Muscle layer of colon (tissue), 2 donors: ENCODE results near the gene HCFC2.
"Not testable (repeated sequence)": the region's sequence is repeated elsewhere in the genome, so short reads cannot be mapped to it uniquely, and the experiment has no call there.

Experiments
- H3K27ac ChIP-seq: one replicate; pipeline ENCODE4 v1.7.0; 2013; ENCODE audit warnings: low read depth, mild to moderate bottlenecking, low read length, moderate library complexity
- H3K27me3 ChIP-seq, 2 donors: one replicate each; pipeline ENCODE4 v1.7.0; 2013; ENCODE audit warnings: low read length in 2 of 2, mild to moderate bottlenecking in 2 of 2; ENCODE audit not compliant: insufficient read depth in 2 of 2, control insufficient read depth in 1 of 2
- H3K36me3 ChIP-seq: one replicate; pipeline ENCODE4 v1.7.0; 2013; ENCODE audit warnings: mild to moderate bottlenecking, low read length; ENCODE audit not compliant: insufficient read depth
- H3K4me1 ChIP-seq: one replicate; pipeline ENCODE4 v1.7.0; 2013; ENCODE audit warnings: mild to moderate bottlenecking, low read length; ENCODE audit not compliant: insufficient read depth
- H3K4me3 ChIP-seq, 2 donors: one replicate each; pipeline ENCODE4 v1.7.0; 2013; ENCODE audit warnings: low read length in 2 of 2, low read depth in 1 of 2, mild to moderate bottlenecking in 1 of 2, moderate library complexity in 1 of 2
- H3K9ac ChIP-seq: one replicate; pipeline ENCODE4 v1.7.0; 2013; ENCODE audit warnings: low read length
- H3K9me3 ChIP-seq: one replicate; pipeline ENCODE4 v1.7.0; 2013; ENCODE audit warnings: mild to moderate bottlenecking, low read length
- donor health status: abdominal sarcoma.
- donor health status: Adenocarcinoma of cecum.

The HCFC2 gene

DNA sequence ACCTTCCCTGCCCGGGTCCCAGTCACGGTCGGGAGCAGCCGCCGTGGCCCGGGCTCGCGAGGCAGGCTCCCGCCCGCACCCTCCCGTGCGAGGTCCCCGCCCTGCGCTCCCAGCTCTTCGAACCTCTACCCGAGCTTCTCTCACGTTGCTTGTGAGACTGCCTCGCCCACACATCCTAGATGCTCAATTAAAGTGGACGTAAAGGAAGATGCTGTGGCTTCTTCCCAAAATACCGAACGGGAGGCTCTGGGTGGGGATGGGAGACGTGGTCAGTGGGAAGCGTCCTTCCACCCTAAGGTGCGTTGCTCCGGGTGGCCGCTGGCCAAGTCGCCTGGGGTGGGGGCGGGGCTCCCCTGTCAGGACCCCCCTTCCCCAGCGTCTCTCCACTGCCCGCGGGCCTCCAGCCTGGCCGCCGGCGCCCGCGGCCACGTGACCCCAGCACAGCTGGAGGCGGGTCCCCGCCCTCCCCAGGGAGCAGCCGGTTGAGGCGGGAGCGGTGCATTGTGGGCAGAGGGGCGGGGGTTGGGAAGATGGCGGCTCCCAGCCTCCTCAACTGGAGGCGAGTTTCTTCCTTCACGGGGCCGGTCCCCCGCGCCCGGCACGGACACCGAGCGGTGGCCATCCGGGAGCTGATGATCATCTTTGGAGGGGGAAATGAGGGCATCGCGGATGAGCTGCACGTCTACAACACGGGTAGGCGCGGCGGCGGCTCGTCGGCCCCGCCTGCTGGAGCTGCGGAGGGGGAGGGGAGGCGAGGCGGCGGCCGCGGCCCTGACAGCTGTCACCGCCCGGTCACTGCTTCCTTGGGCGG is at the start of gene HCFC2:
HCFC2 (plus strand) TSS at position 501 of the 811 bp plus-strand sequence; CDS start at position 531, 30 bp downstream.
- H3K27ac ChIP-seq: peak within 1 kb of the TSS; percentile 90

DNA sequence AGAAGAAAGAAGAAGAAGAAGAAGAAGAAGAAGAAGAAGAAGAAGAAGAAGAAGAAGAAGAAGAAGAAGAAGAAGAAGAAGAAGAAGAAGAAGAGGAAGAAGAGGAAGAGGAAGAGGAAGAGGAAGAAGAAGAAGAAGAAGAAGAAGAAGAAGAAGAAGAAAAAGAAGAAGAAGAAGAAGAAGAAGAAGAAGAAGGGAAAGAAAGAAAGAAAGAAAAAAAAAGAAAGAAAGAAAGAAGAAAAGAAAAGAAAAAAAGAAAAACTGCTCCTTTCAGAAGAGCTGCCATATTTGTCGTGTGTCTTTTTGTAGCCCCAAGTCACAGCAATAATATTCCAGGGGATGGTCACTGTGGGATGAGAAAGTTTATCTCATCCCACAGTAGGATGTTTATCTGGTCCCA is 42.5 kb upstream of the HCFC2 start:
- not testable (repeated sequence) for H3K27ac ChIP-seq, H3K4me1 ChIP-seq, H3K27me3 ChIP-seq, H3K36me3 ChIP-seq, H3K4me3 ChIP-seq, H3K9ac ChIP-seq, H3K9me3 ChIP-seq

More for the DNA sequence above, at the start of gene HCFC2:
- Histone ChIP-seq H3K4me1 (peaks cover 15% of the 10 kb centered on the region), H3K9ac (peak within 1 kb of the TSS; percentile 98), H3K9me3 (no peaks in the 10 kb centered on the region), H3K27me3 (no peaks in the 10 kb centered on the region), H3K4me3 (peak within 1 kb of the TSS; percentile 67 to 89), H3K36me3 (peaks cover 7% of the 10 kb centered on the region)

DNA sequence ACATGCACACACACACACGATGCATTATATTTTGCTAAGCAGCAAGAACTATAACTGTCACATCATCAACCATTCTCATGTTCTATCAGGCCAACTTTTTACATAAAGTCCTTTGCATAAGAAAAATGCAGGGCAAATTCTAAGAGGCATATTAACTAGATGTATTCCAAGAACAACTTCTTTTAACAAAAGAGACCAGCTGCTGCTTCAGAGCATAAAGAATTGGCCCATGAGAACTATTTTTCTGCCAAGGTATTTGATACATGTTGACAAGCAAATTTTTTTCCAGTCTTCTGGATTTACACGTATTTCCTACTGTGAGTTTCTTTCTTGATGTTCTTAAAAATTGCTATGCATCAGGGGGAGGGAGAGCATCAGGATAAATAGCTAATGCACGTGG is 41.5 kb upstream of the HCFC2 start:
- Histone ChIP-seq H3K9me3 (no peaks in the 10 kb centered on the region), H3K27me3 (no peaks in the 10 kb centered on the region), H3K4me3 (no peak overlapping the region), H3K27ac (no peak overlapping the region), H3K36me3 (no peaks in the 10 kb centered on the region), H3K9ac (no peak overlapping the region), H3K4me1 (no peaks in the 10 kb centered on the region)

DNA sequence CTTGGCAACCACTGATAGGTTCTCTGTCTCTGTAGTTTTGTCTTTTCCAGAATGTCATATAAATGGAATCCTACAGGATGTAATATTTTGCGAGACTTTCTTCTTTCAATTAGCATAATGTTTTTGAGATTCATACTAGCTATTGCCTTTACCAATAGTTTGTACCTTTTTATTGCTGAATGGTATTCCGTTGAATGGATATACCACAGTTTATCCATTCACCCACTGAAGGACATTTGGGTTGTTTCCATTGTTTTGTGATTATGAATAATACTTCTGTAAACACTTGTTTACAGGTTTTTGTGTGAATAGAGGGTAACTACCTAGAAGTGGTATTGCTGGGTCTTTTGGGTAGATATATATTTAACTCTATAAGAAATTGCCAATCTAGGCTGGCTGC is 40.6 kb upstream of the HCFC2 start:
- Histone ChIP-seq H3K9ac (no peak overlapping the region), H3K27ac (no peak overlapping the region), H3K27me3 (no peaks in the 10 kb centered on the region), H3K36me3 (no peaks in the 10 kb centered on the region), H3K4me3 (no peak overlapping the region), H3K9me3 (no peaks in the 10 kb centered on the region), H3K4me1 (no peaks in the 10 kb centered on the region)

DNA sequence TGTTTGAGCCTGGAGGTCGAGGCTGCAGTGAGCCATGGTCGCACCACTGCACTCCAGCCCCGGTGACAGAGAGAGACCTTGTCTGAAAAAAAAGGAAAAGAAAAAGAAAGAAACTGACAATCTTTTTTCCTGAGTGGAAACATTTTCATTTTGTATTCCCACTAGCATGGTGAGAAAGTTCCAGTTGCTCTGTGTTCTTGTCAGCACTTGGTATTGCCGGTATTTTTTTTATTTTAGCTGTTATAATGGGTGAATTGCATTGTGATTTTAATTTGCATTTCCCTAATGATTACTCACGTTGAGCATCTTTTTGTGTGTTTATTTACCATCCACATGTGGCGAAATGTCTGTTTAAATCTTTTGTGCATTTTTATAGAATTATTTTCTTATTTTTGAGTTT is 40.0 kb upstream of the HCFC2 start:
- H3K27ac ChIP-seq: no peak overlapping the region
- no peaks in the 10 kb centered on the region for H3K36me3 ChIP-seq
- no peak overlapping the region for H3K4me3 ChIP-seq
- no peak overlapping the region for H3K9ac ChIP-seq
- no peaks in the 10 kb centered on the region for H3K9me3 ChIP-seq
- H3K4me1 ChIP-seq: no peaks in the 10 kb centered on the region
- no peaks in the 10 kb centered on the region for H3K27me3 ChIP-seq

DNA sequence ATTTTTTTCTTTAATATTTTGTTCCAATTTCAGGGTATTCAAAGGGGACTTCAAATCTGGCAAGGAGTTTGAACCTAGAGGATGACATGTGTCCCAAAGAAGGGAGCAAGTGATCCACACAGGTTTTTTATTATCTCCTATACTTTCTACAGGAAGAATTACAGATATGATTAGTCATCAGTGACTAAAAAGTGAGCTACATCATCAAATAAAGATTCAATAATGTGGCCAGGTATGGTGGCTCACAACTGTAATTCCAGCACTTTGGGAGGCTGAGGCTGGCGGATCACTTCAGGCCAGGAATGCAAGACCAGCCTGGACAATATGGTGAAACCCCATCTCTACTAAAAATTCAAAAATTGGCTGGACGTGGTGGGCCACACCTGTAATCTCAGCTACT is 38.6 kb upstream of the HCFC2 start:
- H3K9ac ChIP-seq: no peak overlapping the region
- H3K9me3 ChIP-seq: no peaks in the 10 kb centered on the region
- no peaks in the 10 kb centered on the region for H3K4me1 ChIP-seq
- H3K27ac ChIP-seq: no peak overlapping the region
- H3K27me3 ChIP-seq: no peaks in the 10 kb centered on the region
- H3K4me3 ChIP-seq: no peak overlapping the region
- no peaks in the 10 kb centered on the region for H3K36me3 ChIP-seq

DNA sequence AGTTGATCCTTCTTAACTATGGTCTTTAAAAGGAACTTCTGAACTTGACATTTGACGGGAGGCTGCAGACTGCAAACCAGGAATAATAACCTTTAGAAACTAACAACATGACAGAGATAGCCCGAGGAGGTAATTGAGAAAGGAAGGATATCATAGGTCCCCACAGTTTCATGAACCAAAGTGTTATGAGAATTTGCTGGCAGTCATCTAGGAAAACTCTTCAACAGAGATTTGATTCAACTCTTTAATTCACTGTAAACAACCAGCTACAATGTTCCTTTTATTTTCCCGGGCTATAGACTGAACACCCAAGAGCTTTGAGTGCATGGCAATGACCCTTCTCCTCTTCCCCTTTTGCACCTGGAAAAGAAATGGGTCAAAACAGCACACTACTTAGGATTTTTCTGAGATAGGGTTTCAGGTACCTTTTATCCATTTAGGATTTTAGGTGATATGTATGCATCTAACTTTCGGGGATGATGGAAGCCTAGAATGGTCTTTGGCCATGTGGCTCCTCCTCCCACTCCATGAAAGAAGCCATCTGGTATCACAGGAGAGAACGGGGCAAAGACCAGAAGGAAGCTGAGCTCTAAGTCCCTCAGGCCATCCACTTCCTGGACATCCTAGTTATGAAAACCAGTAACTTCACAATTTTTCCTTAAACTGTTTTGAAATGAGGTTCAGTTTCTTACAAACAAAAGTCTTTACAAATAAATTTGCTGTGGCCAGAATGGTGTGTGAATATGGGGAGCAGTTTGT is 37.3 kb upstream of the HCFC2 start:
- H3K4me3 ChIP-seq: no peak overlapping the region
- no peak overlapping the region for H3K27ac ChIP-seq
- H3K36me3 ChIP-seq: no peaks in the 10 kb centered on the region
- no peak overlapping the region for H3K9ac ChIP-seq
- H3K27me3 ChIP-seq: no peaks in the 10 kb centered on the region
- H3K4me1 ChIP-seq: no peaks in the 10 kb centered on the region
- H3K9me3 ChIP-seq: no peaks in the 10 kb centered on the region

DNA sequence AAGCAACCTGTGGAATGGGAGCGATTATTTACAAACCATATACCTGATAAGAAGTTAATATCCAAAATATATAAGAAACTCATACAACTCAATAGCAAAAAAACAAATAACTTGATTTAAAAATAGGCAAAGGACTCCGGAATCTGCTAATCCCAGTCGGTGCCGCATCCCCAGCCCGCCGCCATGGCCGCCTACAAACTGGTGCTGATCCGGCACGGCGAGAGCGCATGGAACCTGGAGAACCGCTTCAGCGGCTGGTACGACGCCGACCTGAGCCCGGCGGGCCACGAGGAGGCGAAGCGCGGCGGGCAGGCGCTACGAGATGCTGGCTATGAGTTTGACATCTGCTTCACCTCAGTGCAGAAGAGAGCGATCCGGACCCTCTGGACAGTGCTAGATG is 33.7 kb upstream of the HCFC2 start:
- not testable (repeated sequence) for H3K4me3 ChIP-seq, H3K27me3 ChIP-seq, H3K27ac ChIP-seq, H3K4me1 ChIP-seq, H3K9ac ChIP-seq, H3K36me3 ChIP-seq, H3K9me3 ChIP-seq

DNA sequence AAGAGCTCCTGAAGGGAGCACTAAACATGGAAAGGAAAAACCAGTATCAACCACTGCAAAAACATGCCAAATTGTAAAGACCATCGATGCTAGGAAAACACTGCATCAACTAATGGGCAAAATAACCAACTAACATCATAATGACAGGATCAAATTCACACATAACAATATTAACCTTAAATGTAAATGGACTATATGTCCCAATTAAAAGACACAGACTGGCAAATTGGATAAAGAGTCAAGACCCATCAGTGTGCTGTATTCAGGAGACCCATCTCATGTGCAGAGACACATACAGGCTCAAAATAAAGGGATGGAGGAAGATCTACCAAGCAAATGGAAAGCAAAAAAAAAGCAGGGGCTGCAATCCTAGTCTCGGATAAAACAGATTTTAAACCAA is 28.2 kb upstream of the HCFC2 start:
- H3K27me3 ChIP-seq, H3K4me1 ChIP-seq, H3K36me3 ChIP-seq, H3K27ac ChIP-seq, H3K9ac ChIP-seq, H3K9me3 ChIP-seq, H3K4me3 ChIP-seq: not testable (repeated sequence)

DNA sequence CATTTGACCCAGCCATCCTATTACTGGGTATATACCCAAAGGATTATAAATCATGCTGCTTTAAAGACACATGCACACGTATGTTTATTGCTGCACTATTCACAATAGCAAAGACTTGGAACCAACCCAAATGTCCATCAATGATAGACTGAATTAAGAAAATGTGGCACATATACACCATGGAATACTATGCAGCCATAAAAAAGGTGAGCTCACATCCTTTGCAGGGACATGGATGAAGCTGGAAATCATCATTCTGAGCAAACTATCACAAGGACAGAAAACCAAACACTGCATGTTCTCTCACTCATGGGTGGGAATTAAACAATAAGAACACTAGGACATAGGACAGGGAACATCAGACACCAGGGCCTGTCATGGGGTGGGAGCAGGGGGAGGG is 24.6 kb upstream of the HCFC2 start:
- H3K27me3 ChIP-seq, H3K9ac ChIP-seq, H3K4me3 ChIP-seq, H3K4me1 ChIP-seq, H3K9me3 ChIP-seq, H3K27ac ChIP-seq, H3K36me3 ChIP-seq: not testable (repeated sequence)

DNA sequence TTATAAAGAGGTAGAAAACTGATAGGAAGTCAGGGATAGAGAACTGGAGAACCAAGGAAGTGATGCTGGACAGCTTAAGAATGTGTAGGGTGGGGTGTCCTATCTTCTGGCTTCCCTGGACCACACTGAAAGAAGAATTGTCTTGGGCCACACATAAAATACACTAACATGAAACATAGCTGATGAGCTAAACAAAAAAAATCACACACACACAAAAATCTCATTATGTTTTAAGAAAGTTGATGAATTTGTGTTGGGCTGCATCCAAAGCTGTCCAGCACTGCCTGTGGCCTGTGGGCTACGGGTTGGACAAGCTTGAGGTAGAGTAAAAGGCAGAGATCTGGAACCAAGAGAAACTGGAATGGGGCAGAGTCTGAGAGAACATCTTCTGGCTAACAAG is 21.8 kb upstream of the HCFC2 start:
- H3K27ac ChIP-seq: no peak overlapping the region
- no peak overlapping the region for H3K9ac ChIP-seq
- no peaks in the 10 kb centered on the region for H3K9me3 ChIP-seq
- peaks cover 11% of the 10 kb centered on the region for H3K4me1 ChIP-seq
- H3K4me3 ChIP-seq: no peak overlapping the region
- H3K36me3 ChIP-seq: no peaks in the 10 kb centered on the region
- no peaks in the 10 kb centered on the region for H3K27me3 ChIP-seq

DNA sequence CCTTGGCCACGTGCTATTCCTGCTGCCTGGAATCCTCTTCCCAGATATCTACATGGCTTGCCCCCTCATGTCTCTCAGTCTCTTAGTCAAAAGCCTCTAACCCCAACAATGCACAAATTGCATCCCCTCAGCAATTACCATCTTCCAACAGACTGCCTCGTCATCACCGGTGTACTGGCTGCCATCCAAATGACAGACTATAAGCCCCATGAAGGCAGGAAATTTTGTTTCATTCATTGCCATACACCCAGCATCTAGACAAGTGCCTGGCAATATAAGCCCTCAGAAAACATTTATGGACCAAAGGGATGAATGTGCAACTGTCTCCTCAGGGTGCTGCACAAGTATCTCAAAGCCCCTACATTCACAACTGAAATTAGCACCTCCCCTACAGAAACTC is 20.2 kb upstream of the HCFC2 start:
- no peaks in the 10 kb centered on the region for H3K36me3 ChIP-seq
- H3K27ac ChIP-seq: no peak overlapping the region
- no peaks in the 10 kb centered on the region for H3K9me3 ChIP-seq
- peaks cover 23% of the 10 kb centered on the region for H3K4me1 ChIP-seq
- H3K9ac ChIP-seq: no peak overlapping the region
- no peak overlapping the region for H3K4me3 ChIP-seq
- H3K27me3 ChIP-seq: no peaks in the 10 kb centered on the region
